GM12878 (cell line): Measurements from ENCODE around the gene HCFC1R1.

Experiments
- CTCF ChIP-seq, 3 experiments: IDR thresholded peaks in 2 of 3; conservative IDR thresholded peaks in 1 of 3; 2 replicates each; pipeline ENCODE4 v1.5.1; 2011; ENCODE audit warnings: low read depth in 3 of 3, low read length in 3 of 3, mild to moderate bottlenecking in 3 of 3, control low read depth in 2 of 3, moderate library complexity in 2 of 3, inconsistent platforms in 1 of 3, mixed read lengths in 1 of 3; ENCODE audit not compliant: control insufficient read depth in 2 of 3, insufficient read depth in 1 of 3; ENCODE audit errors: extremely low read depth in 1 of 3
- EZH2 ChIP-seq: IDR thresholded peaks from 2 replicates; pipeline ENCODE4 v1.6.1; 2012; ENCODE audit warnings: low read depth, mild to moderate bottlenecking, control low read depth, inconsistent platforms, low read length, borderline replicate concordance; ENCODE audit not compliant: control insufficient read depth
- POLR2A ChIP-seq: IDR thresholded peaks from 2 replicates; pipeline ENCODE4 v1.6.1; 2011; ENCODE audit warnings: low read depth, mild to moderate bottlenecking, low read length
- POLR2AphosphoS5 ChIP-seq: IDR thresholded peaks from 2 replicates; pipeline ENCODE4 v1.6.1; 2011; ENCODE audit warnings: mild to moderate bottlenecking, low read length, inconsistent platforms
- RCOR1 ChIP-seq: conservative IDR thresholded peaks from 2 replicates; pipeline ENCODE4 v1.6.1; 2012; ENCODE audit warnings: low read depth, low read length, improper control_type of control experiment
- SKIL ChIP-seq: fragments of 450-650 bp; IDR thresholded peaks from 2 replicates; pipeline ENCODE4 v1.6.1; 2017; ENCODE audit warnings: mild to moderate bottlenecking, low read depth, inconsistent platforms; ENCODE audit not compliant: poor library complexity, severe bottlenecking

DNA sequence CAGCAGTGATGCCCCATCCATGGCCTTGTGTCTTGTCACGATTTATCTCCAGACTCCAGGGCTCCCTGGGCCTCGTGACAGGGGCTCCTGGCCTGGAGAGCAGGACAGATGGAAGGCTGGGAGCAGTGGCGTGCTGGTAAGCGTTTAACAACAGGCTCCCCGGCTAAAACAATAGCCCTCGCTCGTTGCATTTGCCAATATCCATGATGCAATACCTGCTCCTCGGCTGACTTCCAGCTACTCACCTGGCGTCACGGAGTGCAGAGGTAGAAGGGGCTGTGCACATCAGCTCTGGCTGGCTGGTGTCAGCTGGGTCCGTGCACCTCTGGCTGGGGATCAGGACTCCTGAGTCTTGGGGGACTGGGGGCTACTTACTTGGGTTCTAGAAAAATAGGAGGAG lies 14.5 kb upstream of the HCFC1R1 start:
- TF ChIP-seq EZH2 (no peak), CTCF (IDR thresholded peaks at IDR 0.05 in 2 of 3, conservative IDR thresholded peaks at IDR 0.05 in 1 of 3; ENCODE audit: control insufficient read depth in 2 of 3, extremely low read depth in 1 of 3, insufficient read depth in 1 of 3, low read depth in 3 of 3, low read length in 3 of 3) (no peak), POLR2A (no peak), RCOR1 (no peak), POLR2AphosphoS5 (no peak), SKIL (no peak)
